GM18868 (cell line): ENCODE results near the gene EBLN2.

ENCODE experiments used
- ATAC-seq: cut with Tn5 transposase; IDR thresholded peaks from one replicate; pipeline ENCODE4 v1.9.1; 2021; ENCODE audit warnings: mild to moderate bottlenecking, moderate library complexity; ENCODE audit not compliant: unreplicated experiment

Gene EBLN2

GRCh38 chr3:73100741-73101559, 39.5 kb downstream of the EBLN2 start:
- ATAC-seq = peak; percentile 89

DNA sequence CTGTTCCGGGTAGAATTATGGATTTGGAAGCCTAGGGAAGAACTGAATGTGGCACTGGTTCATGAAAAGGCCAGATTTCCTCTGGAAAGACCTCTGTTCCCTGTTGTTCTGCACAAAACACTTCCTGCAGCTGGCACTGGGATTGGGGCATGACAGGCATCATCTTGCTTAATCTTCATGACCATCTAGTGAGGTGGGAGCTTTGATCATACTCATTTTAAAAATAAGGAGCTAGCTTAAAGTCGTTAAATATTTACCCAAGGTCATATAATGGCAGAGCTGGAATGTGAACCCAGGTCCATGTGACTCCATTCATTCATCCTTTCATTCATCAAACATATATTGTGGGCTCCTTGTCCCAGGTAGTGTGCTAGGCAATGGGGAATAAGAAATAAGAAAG, 40.4 kb downstream of the EBLN2 start:
- ATAC-seq = no peak

GRCh38 chr3:73107215-73107614, 45.8 kb downstream of the EBLN2 start:
- no peak for ATAC-seq

- ATAC-seq = no peak
Observed at GRCh38 chr3:73107676-73108187, 46.3 kb downstream of the EBLN2 start.

DNA sequence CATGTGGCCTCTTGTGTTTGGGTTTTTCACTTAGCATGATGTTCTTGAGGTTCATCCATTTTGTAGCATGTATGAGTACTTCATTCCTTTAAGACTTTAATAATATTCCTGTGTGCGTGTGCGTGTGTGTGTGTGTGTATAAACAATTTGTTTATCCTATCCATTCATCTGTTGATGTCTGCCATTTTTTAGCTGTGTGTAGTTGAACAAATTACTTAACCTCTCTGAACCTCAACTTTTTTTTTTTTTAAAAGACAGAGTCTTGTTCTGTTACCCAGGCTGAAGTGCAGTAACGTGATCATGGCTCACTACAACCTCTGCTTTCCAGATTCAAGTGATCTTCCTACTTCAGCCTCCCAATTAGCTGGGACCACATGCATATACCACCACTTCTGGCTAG, 47.3 kb downstream of the EBLN2 start:
- ATAC-seq = no peak

DNA sequence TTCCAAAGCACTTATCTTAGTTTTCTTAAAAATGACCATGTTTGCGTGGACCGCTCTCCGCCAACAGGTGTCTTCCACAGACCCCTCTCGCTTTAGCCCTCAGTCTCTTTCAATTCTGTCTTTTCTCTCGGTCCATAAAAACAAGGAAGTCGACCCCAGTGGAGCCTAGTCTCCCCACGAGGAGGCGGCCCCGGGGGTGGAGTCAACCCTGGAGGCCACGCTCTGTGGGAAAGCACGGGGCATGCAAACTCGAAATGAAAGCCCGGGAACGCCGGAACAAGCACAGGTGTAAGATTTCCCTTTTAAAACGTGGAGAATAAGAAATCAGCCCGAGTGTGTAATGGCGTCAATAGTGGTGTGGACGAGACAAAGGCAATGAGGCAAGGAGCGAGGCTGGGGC, 49.1 kb downstream of the EBLN2 start:
- ATAC-seq = no peak
